ENCODE results near the gene SLC1A5.
"Not testable (repeated sequence)": the region's sequence is repeated elsewhere in the genome, so short reads cannot be mapped to it uniquely, and the experiment has no call there.

The SLC1A5 gene

DNA sequence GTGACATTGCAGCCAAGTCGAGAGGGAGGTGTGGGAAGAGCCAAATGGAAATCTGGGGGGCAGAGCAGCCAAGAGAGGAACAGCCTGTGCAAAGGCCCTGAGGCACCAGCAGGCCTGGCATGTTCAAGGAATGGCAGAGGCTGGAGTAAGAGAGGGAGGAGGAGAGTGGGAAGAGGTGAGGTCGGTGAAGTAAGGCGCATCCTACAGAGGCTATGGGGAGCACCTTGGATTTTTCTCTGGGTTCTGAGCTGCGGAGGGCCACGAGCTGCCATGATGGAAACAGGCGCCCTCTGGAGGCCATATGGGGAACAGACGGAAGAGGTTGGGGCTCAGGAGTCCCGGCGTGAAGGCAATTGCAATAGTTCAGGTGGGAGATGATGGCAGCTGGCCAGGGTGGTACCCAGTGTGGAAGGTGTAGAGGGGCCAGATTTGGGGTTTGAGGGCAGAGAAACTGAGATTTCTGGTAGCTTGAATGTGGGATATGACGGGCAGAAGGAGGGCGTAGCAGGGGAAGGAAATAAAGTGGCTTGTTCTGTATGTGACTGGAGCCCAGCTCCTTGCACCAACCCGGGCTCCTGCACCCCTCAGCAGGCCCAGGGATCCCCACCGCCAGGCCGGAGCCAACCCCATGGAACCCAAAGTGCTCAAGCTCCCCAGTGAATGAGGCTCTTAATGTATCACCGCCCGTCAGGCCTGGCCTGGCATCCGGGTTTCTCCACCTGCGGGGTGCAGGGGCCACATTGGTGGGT is 21.7 kb downstream of the SLC1A5 start:
- DNase-seq, result peak; percentile 36 to 72

DNA sequence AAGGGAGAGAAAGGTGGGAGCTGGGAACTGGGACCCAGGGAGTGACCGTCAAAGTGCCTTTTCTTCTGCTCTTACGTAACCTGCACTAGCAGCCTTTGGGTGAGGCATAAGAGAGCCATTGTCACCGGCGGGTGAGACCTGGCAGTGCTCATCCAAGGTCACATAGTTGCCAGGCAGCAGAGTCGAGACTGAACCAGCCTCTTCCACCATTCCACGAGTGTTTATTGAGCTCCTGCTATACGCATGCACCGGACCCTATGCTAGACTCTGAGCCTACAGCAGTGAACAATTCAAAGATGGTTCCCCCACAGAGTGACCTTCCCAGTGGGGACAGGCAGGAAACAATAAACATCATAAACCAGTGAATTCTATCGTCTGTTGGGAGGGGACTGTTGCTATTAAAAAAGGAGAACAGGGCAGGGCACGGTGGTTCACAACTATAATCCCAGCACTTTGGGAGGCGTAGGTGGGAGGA is 23.5 kb downstream of the SLC1A5 start:
- DNase-seq, result no peak

DNA sequence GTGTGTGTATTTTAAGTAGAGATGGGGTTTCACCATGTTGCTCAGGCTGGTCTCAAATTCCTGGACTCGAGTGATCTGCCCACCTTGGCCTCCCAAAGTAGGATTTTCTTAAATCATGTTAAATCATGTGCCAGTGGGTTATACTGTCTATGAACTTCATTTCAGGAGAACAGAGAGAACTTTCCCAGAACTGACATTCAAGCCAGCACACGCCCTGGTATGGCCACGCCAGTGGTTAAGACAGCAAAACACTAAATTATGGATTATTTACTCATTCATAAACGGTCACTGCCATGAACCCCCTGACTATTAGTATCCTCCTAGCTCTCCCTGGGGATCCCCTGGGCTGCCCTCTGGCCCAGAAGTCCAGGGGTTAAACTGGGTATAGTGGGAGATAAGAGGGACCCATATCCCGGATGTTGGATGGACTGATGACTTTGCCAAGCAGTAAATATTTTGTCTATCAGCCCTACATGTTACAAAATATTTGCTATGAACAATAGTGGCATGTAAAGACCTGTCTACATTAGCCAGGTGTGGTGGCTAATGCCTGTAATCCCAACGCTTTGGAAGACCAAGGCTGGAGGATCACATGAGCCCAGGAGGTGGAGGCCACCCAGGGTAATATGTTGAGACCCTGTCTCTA is 26.0 kb downstream of the SLC1A5 start:
- DNase-seq, result no peak

DNA sequence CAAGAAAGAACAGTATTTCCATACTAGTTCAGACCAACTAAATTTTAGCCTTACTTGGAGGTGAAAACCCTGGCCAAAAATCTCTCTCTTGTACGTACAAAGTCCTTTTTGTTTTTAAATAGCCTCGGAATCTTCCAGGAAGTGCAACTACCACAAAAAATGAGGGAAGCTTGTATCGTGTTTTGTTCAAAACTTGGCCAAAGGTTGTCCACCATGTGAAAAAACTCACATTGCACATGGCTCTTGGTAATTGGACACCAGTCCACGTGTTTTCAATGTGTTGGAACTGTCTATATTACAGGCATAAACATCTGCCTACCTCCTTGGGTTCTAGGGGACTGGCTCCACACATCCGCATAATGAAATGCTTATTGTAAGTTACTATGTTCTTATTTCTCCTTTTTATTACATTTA is 27.0 kb downstream of the SLC1A5 start:
- no peak for DNase-seq

DNA sequence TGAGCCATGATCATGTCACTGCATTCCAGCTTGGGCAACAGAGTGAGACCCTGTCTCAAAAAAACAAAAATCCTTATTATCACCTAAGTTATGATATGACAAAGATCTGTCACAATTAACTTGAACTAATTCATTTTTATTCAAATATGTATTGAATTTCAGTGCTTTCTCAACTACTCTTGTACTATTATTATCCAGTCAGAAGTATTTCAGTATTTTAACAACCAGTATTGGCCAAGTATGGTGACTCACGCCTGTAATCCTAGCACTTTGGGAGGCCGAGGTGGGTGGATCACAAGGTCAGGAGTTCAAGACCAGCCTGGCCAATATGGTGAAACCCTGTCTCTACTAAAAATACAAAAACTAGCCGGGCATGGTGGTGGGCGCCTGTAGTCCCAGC is 27.5 kb downstream of the SLC1A5 start:
- DNase-seq, result not testable (repeated sequence)

DNA sequence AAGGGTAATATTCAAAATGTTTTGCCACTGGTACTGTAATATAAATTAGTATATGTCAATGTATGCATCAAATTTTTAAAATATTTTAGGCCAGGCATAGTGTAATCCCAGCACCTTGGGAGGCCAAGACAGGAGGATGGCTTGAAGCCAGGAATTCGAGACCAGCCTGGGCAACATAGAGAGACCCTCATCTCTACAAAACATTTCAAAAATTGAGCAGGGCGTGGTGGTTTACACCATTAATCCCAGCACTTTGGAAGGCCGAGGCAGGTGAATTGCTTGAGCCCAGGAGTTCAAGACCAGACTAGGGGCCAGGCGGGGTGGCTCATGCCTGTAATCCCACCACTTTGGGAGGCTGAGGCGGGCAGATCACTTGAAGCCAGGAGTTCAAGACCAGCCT is 28.0 kb downstream of the SLC1A5 start:
- DNase-seq, result no peak

DNA sequence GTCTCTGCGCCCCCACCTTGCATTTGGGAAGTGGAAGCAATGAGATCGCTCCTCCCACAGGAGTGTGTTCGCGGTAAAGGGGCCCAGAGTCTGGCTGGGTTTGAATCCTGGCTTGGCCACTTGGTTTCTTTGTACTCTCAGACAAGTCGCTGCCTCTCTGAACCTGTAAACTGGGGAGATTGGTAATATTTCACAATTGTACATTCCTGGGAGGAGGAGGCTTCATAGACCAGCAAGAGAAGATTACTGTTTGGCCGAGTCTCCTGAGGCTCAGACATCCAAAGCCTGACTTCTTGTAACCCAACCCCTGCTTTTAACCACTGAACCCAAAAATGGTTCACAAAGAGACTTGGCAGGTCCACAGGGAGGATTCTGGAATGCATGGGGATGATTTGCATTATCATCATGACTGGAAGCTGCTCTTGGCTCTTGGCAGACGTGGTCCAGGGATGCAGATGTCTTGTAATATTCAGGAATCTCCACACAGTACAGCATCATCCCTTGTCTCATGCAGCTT is 28.5 kb downstream of the SLC1A5 start:
- DNase-seq, result no peak

DNA sequence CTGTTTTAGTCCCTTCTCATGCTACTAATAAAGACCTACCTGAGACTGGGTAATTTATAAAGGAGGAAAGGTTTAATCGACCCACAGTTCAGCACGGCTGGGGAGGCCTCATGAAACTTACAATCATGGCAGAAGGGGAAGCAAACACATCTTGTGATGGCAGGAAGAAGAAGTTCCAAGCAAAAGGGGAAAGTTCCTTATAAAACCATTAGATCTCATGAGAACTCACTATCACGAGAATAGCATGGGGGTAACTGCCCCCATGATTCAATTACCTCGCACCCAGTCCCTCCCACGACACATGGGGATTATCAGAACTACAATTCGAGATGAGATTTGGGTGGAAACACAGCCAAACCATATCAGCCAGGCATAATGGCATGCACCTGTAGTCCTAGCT is 29.2 kb downstream of the SLC1A5 start:
- no peak for DNase-seq

DNA sequence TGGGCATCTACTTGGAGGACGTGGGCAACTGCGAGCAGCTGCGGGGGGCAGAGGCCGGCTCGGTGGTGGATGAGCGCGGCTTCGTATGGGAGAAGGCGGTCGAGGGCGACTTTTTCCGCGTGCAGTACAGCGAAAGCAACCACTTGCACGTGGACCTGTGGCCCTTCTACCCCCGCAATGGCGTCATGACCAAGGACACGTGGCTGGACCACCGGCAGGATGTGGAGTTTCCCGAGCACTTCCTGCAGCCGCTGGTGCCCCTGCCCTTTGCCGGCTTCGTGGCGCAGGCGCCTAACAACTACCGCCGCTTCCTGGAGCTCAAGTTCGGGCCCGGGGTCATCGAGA is 31.9 kb downstream of the SLC1A5 start:
- no peak for DNase-seq

DNA sequence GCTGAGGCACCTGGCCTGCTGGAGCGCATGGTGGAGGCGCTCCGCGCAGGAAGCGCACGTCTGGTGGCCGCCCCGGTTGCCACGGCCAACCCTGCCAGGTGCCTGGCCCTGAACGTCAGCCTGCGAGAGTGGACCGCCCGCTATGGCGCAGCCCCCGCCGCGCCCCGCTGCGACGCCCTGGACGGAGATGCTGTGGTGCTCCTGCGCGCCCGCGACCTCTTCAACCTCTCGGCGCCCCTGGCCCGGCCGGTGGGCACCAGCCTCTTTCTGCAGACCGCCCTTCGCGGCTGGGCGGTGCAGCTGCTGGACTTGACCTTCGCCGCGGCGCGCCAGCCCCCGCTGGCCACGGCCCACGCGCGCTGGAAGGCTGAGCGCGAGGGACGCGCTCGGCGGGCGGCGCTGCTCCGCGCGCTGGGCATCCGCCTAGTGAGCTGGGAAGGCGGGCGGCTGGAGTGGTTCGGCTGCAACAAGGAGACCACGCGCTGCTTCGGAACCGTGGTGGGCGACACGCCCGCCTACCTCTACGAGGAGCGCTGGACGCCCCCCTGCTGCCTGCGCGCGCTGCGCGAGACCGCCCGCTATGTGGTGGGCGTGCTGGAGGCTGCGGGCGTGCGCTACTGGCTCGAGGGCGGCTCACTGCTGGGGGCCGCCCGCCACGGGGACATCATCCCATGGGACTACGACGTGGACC is 32.4 kb downstream of the SLC1A5 start:
- no peak for DNase-seq

DNA sequence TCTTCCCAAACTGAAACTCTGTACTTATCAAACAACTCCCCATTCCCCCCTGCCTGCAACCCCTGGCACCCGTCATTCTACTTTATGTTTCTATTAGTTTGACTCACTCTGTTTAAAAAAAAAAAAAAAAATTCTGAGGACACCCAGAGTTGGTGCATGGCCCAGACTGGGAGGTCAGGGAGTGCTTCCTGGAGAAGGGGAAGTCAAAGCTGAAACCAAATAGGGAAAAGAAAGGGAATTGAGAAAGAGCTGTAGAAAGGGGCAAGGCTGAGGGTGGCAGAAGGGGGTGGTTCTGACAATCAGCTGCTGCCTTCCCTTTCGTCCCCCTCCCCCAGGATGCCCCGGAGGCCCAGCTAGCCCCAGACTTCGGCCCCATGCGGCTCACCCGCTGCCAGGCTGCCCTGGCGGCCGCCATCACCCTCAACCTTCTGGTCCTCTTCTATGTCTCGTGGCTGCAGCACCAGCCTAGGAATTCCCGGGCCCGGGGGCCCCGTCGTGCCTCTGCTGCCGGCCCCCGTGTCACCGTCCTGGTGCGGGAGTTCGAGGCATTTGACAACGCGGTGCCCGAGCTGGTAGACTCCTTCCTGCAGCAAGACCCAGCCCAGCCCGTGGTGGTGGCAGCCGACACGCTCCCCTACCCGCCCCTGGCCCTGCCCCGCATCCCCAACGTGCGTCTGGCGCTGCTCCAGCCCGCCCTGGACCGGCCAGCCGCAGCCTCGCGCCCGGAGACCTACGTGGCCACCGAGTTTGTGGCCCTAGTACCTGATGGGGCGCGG is 33.1 kb downstream of the SLC1A5 start:
- no peak for DNase-seq

DNA sequence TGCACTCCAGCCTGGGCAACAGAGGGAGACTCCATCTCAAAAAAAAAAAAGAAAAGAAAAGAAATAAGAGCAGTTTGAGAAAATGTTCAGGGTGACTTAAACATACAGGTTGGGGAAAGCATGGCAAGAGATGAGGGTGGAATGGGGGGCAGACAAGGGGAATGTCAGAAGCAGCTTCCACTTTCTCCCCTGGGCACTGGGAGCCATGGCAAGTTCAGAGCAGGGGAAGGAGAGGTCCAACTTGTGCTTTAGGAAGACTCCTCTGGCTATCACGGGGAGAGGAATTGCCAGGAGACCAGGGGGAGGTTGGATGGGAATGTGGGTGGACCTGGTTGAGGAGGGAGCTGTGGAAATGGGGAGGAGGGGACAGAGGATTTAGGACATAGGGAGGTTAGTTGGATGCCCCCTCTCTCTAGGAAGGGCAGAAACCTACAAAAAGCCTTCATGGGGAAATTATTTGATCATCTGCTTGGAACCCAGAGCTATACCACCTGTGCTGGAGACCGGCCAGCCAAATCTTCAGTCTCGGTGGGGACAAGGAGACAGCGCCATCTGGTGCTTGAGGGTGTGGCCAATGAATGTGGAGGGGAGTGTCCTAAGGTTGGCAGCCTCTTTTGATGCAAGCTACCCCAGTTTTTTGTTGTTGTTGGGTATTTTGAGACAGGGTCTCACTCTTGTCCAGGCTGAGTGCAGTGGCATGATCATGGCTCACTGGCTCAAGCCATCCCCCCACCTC is 34.8 kb downstream of the SLC1A5 start:
- peak in 1 of 2 experiments; percentile 73 for DNase-seq

DNA sequence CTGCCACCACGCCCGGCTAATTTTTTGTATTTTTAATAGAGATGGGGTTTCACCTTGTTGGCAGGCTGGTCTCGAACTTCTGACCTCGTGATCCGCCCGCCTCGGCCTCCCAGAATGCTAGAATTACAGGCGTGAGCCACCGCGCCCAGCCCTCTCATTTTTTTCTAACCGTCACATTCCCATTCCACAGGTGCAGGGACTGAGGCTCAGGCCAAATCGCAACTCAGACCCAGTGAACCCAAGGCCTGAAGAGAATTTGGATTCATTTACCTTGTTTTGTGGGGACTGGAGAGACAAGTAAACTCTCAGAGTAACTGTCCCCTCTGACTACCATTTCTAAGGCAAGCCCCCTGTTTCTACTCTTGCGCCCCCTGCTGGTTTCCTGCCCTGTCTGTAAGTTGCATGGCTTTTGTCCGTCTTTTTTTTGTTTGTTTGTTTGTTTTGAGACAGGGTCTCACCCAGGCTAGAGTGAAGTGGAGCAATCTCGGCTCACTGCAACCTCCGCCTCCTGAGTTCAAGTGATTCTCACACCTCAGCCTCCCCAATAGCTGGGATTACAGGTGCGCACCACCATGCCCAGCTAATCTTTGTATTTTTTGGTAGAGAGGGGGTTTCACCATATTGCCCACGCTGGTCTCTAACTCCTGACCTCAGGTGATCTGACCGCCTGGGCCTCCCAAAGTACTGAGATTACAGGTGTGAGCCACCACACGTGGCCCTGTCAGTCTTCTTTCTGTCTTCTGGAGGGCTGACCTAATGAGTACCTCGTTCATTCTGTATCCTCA is 39.9 kb downstream of the SLC1A5 start:
- DNase-seq, result peak; percentile 23 to 81

DNA sequence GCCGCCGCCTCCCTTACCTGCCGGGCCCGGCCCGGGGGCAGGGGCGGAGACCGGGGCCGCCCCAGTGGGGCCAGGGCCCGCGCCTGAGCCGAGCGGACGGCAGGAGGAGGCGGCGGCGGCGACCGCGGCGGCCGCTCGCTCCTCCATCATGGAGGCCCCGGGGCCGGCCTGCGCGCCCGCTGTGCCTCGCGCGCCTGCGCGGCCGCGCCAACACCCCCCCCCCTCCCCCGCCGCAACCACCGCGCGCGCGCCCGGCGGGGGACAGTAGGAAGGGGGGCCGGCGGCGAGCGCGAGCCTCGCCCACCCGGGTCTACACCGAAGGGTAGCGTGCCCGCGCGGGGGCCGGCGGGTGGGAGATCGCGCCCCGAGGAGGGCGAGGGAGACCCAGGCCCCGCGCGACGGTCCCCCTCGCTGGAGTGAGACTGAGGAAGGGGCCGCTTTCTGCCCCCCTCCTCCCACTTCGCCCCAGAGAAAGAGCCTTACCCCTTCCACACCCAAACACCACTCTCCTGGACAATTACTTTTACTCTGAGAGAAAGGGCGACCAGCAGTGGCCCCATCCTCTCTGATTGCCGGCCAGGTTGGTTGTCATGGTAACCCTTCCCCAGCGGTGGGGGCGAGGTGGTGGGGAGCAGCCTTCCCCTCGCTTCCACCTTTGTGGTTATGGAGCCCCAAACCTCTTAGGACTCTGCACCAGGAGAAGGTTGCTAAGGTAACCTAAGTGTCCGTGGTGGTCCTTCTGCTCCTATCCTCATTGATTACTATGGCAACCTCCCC is 41.9 kb downstream of the SLC1A5 start, which contains the start of gene STRN4:
Gene STRN4 (minus strand): TSS at position 170 of the 777 bp plus-strand sequence. CDS start 20 bp downstream, at position 150.
- peak in 1 of 2 experiments; percentile 73 for DNase-seq

DNA sequence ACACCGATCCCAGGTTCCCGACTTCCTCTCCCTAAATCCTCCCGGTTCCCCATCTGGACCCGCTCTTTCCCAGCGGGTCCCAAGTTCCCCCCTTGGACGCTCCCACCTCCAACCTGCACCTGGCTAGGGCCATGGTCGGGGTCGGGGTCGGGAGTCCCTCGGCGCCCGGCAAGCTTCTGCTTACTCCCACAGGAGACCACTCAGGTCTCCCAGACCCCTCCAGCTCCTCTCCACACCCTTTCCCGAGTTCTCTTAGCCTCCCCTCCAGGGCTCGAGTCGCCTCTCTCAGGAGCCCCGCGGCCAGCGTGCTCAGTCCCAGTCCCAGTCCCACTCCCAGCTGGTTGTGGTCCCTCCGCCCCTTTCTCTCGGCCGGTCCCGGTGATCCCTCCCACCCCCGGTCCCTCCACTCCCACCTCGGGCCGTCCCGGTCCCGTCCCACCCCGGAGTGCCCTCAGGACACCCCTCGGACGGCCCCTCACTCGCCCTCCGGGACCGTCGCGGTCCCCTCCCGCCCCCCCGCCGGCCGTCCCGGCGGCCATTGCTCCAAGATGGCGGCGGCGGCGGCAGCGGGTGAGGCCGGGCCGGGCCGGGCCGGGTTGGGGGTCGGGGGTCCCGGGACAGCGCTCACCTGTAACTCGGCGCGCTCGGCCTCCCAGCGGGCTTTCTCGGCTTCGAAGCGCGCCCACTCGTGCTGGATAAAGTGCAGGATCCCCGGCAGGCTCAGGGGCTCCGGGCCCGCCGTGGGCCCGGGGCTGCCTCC is 42.7 kb downstream of the SLC1A5 start, which contains the start of gene FKRP:
Gene FKRP (plus strand): TSS at position 537 of the 760 bp plus-strand sequence. CDS start 9,394 bp downstream, outside the sequence.
- peak in 1 of 2 experiments; percentile 56 for DNase-seq

DNA sequence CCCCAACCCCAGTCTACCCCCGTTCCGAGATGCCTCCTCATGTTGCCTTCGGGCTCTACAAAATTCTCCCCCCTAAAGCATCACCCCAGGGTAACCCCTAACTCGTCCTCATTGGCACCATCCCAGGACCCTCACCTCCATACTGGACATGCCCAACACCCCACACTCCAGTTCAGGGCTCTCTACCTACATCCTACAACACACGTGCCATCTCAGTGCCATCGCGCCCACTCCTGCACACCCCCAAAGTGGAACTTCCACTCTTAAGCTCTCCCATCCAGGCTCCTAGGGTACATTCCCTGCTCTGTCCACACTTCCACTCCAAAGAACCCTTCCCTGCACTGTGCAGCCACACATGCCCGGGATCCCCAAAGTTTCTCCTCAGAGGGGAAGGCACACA is 43.4 kb downstream of the SLC1A5 start:
- no peak for DNase-seq

DNA sequence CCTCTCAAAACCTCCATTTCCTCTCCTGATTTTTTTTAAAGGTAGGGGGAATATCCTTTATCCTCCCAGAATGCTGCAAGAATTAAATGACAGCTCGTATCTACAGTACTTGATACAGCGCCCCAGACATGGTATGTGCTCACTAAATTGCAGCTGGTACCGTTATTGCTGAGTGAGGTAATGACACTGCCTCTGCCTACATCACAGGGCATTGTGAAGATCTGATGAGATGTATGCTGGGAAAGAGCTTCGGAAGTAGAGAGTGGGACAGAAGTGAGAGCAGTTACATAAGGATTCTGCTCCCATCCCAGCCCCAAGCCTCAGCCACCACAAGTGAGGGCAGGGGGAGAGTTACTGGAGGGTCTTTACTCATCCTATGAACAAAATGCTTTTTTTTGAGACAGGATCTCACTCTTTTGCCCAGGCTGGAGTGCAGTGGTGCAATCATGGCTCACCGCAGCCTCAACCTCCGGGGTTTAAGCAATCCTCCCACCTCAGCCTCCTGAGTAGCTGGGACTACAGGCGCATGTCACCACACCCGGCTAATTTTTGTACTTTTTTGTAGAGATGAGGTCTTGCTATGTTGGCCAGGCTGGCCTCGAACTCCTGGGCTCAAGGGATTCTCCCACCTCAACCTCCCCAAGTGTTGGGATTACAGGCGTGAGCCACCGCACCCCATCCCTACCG is 44.2 kb downstream of the SLC1A5 start:
- no peak for DNase-seq

DNA sequence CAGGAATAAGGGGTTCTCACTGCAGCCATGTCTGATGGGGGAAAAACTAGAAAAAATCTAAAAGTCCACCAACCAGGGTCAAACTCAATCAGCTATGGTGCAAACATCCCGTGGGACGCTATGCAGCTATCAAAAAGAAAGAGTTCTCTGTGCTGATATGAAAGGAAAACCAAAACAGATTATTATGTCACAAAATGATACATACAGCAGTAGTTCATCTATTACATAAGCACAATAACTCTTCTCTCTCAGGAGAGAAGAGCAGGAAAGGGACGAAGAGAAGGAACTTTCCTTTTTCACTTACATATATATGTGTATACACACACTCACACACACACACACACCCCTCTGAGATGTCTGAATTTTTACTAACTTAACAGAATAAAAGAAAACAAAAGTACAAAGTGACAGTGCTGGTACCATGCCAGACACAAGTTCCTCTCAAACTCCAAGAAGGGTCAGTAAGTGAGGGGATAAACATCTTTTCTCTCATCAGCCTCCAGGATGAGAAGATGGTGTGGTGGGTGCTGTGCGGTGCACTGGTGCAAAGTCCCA is 45.4 kb downstream of the SLC1A5 start:
- DNase-seq, result no peak
